Amniotic stem cell (primary cell): ENCODE results near the gene NUDT16L1.
A peak's percentile ranks its signal among the peaks of the same experiment; 100 is the strongest.
"Not testable (repeated sequence)": the region's sequence is repeated elsewhere in the genome, so short reads cannot be mapped to it uniquely, and the experiment has no call there.

Experiments
- DNase-seq: peaks from one replicate; lab custom pipeline; 2025; lab: John Stamatoyannopoulos, UW

NUDT16L1 gene

GRCh38 chr16:4724661-4725270 is 31.4 kb downstream of the NUDT16L1 start:
- no peak for DNase-seq

- no peak for DNase-seq
Observed at GRCh38 chr16:4726616-4727015, 33.3 kb downstream of the NUDT16L1 start.

GRCh38 chr16:4728676-4729075 is 35.3 kb downstream of the NUDT16L1 start:
- no peak for DNase-seq

GRCh38 chr16:4729876-4730275 is 36.5 kb downstream of the NUDT16L1 start:
- no peak for DNase-seq

GRCh38 chr16:4733211-4733742 is 39.9 kb downstream of the NUDT16L1 start:
- DNase-seq, result no peak

- DNase-seq, result no peak
Observed at GRCh38 chr16:4733747-4734062, 40.3 kb downstream of the NUDT16L1 start.

- peak; percentile 97 for DNase-seq
Observed at GRCh38 chr16:4734063-4734729, 40.8 kb downstream of the NUDT16L1 start, which contains the start of the genes ANKS3 and DNAAF8. ANKS3 (minus strand) TSS chr16:4734271; CDS start chr16:4730149, 4,122 bp downstream. DNAAF8 (plus strand) TSS chr16:4734537; CDS start chr16:4736515, 1,978 bp downstream.

GRCh38 chr16:4734730-4735535 is 41.6 kb downstream of the NUDT16L1 start:
- DNase-seq, result peak; percentile 68

- no peak for DNase-seq
Observed at GRCh38 chr16:4736546-4736945, 43.2 kb downstream of the NUDT16L1 start.

GRCh38 chr16:4737545-4737944 is 44.2 kb downstream of the NUDT16L1 start:
- no peak for DNase-seq

GRCh38 chr16:4738370-4738769 is 45.0 kb downstream of the NUDT16L1 start:
- not testable (repeated sequence) for DNase-seq

- DNase-seq, result no peak
Observed at GRCh38 chr16:4743226-4743878, 50.0 kb downstream of the NUDT16L1 start.

GRCh38 chr16:4744555-4745273 is 51.4 kb downstream of the NUDT16L1 start:
- no peak for DNase-seq

- DNase-seq, result no peak
Observed at GRCh38 chr16:4745274-4745569, 51.9 kb downstream of the NUDT16L1 start.
